A549 (cell line): Measurements from ENCODE around the gene NXT1. TPM values are rescaled to one million over a fixed set of nuclear protein-coding genes. Genes with fewer than 3 reads are reported as not detected.

Experiments used
- ATAC-seq, 2 experiments: fragments of 200-7000 bp in 1 of 2; fragments of >200 bp in 1 of 2; cut with Nextera tagmentation in 1 of 2; cut with Tn5 transposase in 1 of 2; 3 replicates each; pipeline versions ENCODE4 v1.8.0 to v1.9.1; 2018 to 2020; ENCODE audit warnings: mild to moderate bottlenecking in 1 of 2, moderate library complexity in 1 of 2
- CTCF ChIA-PET: fragments of 300-600 bp; sonication (Branson Sonifier 250); formaldehyde crosslinking; extraction: SDS; loops from one replicate; lab custom pipeline; 2021; ENCODE audit warnings: antibody characterized with exemption, inconsistent platforms; lab: Yijun Ruan, JAX
- POLR2A ChIA-PET: fragments of 350-600 bp; formaldehyde crosslinking; extraction: SDS; loops from one replicate; lab custom pipeline; 2021; ENCODE audit warnings: antibody characterized with exemption, inconsistent platforms; lab: Yijun Ruan, JAX
- DNase-seq, 2 experiments: peaks; one replicate each; pipeline versions ENCODE4 v3.0.0 to v3.0.0-alpha.2; 2011 to 2016; ENCODE audit warnings: low read depth in 1 of 2, low spot score in 1 of 2
- FAIRE-seq: peaks from 2 replicates; lab custom pipeline; 2011; peaks lifted over from hg19 to GRCh38; lab: Jason Lieb, UNC
- H3K27ac ChIP-seq, 2 experiments: fragments of >200 bp; sonication (Bioruptor Twin); formaldehyde crosslinking; 3 replicates each; pipeline ENCODE4 v1.5.1; 2016 to 2017
- H3K4me1 ChIP-seq: fragments of >200 bp; sonication (Bioruptor Twin); formaldehyde crosslinking; 3 replicates; pipeline ENCODE4 v1.6.1; 2016
- H3K4me2 ChIP-seq: fragments of >200 bp; sonication (Bioruptor Twin); formaldehyde crosslinking; 3 replicates; pipeline ENCODE4 v1.6.1; 2016
- H3K4me3 ChIP-seq: fragments of >200 bp; sonication (Bioruptor Twin); formaldehyde crosslinking; 3 replicates; pipeline ENCODE4 v1.5.1; 2016
- H3K9me3 ChIP-seq: fragments of >200 bp; sonication (Bioruptor Twin); formaldehyde crosslinking; 3 replicates; pipeline ENCODE4 v1.6.1; 2016
- BCL3 ChIP-seq: fragments of >200 bp; sonication (Bioruptor Twin); formaldehyde crosslinking; IDR thresholded peaks from 3 replicates; pipeline ENCODE4 v1.6.1; 2016
- CBX2 ChIP-seq: fragments of 200-600 bp; sonication (generic); IDR thresholded peaks from 2 replicates; pipeline ENCODE4 v1.6.1; 2016; ENCODE audit warnings: low read depth, mild to moderate bottlenecking, borderline replicate concordance
- CEBPB ChIP-seq, 2 experiments: fragments of >200 bp in 1 of 2; sonication (Bioruptor Twin) in 1 of 2; formaldehyde crosslinking in 1 of 2; IDR thresholded peaks; 2 replicates each; pipeline ENCODE4 v1.6.1; 2012 to 2016
- EHF ChIP-seq: fragments of 250-450 bp; sonication (Bioruptor Pico); IDR thresholded peaks from 2 replicates; pipeline ENCODE4 v1.5.0; 2020; ENCODE audit warnings: mild to moderate bottlenecking
- EHMT2 ChIP-seq: fragments of 200-600 bp; sonication (generic); IDR thresholded peaks from 2 replicates; pipeline ENCODE4 v1.6.1; 2016; ENCODE audit warnings: antibody characterized with exemption, low read depth, mild to moderate bottlenecking, moderate library complexity
- ELK1 ChIP-seq: fragments of 150-350 bp; IDR thresholded peaks from 2 replicates; pipeline ENCODE4 v1.6.1; 2014; ENCODE audit warnings: low read depth, mild to moderate bottlenecking, low read length
- EP300 ChIP-seq, 2 experiments: fragments of >200 bp; sonication (Bioruptor Twin); formaldehyde crosslinking; IDR thresholded peaks; 2 replicates in 1 of 2; 3 replicates in 1 of 2; pipeline ENCODE4 v1.6.1; 2016 to 2017
- ESRRA ChIP-seq: fragments of 150-350 bp; IDR thresholded peaks from 2 replicates; pipeline ENCODE4 v1.6.1; 2014; ENCODE audit warnings: mild to moderate bottlenecking, low read length, borderline replicate concordance
- HOXB13 ChIP-seq: fragments of 250-450 bp; sonication (Bioruptor Pico); IDR thresholded peaks from 2 replicates; pipeline ENCODE4 v1.5.0; 2020; ENCODE audit warnings: low read depth, mild to moderate bottlenecking, moderate library complexity
- KDM1A ChIP-seq: fragments of 200-600 bp; sonication (generic); IDR thresholded peaks from 2 replicates; pipeline ENCODE4 v1.6.1; 2016; ENCODE audit warnings: low read depth, mild to moderate bottlenecking
- KDM5A ChIP-seq: fragments of 200-600 bp; sonication (generic); IDR thresholded peaks from 2 replicates; pipeline ENCODE4 v1.6.1; 2016; ENCODE audit warnings: antibody characterized with exemption, mild to moderate bottlenecking
- MAFK ChIP-seq: fragments of 450-650 bp; IDR thresholded peaks from 2 replicates; pipeline ENCODE4 v1.6.1; 2014; ENCODE audit not compliant: partially characterized antibody
- MAZ ChIP-seq: fragments of 150-350 bp; IDR thresholded peaks from 2 replicates; pipeline ENCODE4 v1.6.1; 2014; ENCODE audit warnings: antibody characterized with exemption, low read depth, low read length, borderline replicate concordance
- MYC ChIP-seq: IDR thresholded peaks from 2 replicates; pipeline ENCODE4 v1.6.1; 2012; ENCODE audit warnings: mild to moderate bottlenecking, inconsistent platforms, low read length, improper control_type of control experiment, borderline replicate concordance
- NFE2L2 ChIP-seq: fragments of 150-350 bp; conservative IDR thresholded peaks from 2 replicates; pipeline ENCODE4 v1.6.1; 2014; ENCODE audit warnings: low read length
- POLR2A ChIP-seq: IDR thresholded peaks from 2 replicates; pipeline ENCODE4 v1.6.1; 2012; ENCODE audit warnings: mild to moderate bottlenecking, low read length
- RARB ChIP-seq: fragments of 250-450 bp; sonication (Bioruptor Pico); IDR thresholded peaks from 2 replicates; pipeline ENCODE4 v1.8.0; 2021; ENCODE audit warnings: mild to moderate bottlenecking, moderate library complexity
- RFX5 ChIP-seq: fragments of 450-650 bp; IDR thresholded peaks from 2 replicates; pipeline ENCODE4 v1.7.1; 2014; ENCODE audit warnings: antibody characterized with exemption, mild to moderate bottlenecking, moderate library complexity
- SREBF2 ChIP-seq: fragments of 450-650 bp; IDR thresholded peaks from 2 replicates; pipeline ENCODE4 v1.6.1; 2014; ENCODE audit warnings: mild to moderate bottlenecking, moderate library complexity
- TFCP2L1 ChIP-seq: fragments of 250-450 bp; sonication (Bioruptor Pico); IDR thresholded peaks from 2 replicates; pipeline ENCODE4 v1.5.0; 2021; ENCODE audit warnings: mild to moderate bottlenecking
- WGBS: methylation state at CpG from one replicate; pipeline ENCODE4 v1.1.6; 2017; ENCODE audit errors: missing lambda C conversion rate; 5-methylcytosine and 5-hydroxymethylcytosine counted together
- polyA plus RNA-seq, 4 experiments: library from polyadenylated mRNA; depleted of rRNA in 3 of 4; stranded (reverse); fragments of >200 nt; fragmentation: RNase III in 1 of 4; extraction: RNeasy Plus Mini Kit Qiagen cat#74134 plus additional on column Dnase treatment in 1 of 4; gene quantifications; 2 replicates in 3 of 4; 3 replicates in 1 of 4; pipeline ENCODE4 v1.2.3, GENCODE V29; 2011 to 2017
- TF ChIP-seq, protein P1 (sequence below): fragments of 250-450 bp; sonication (Bioruptor Pico); IDR thresholded peaks from 2 replicates; pipeline ENCODE4 v1.5.0; 2020; ENCODE audit warnings: low read depth, mild to moderate bottlenecking, moderate library complexity
- TF ChIP-seq, protein P2 (sequence below): fragments of 200-600 bp; sonication (generic); IDR thresholded peaks from 2 replicates; pipeline ENCODE4 v1.6.1; 2016; ENCODE audit warnings: antibody characterized with exemption, mild to moderate bottlenecking, moderate library complexity
- TF ChIP-seq, protein P3 (sequence below): IDR thresholded peaks from 2 replicates; pipeline ENCODE4 v1.6.1; 2012
- TF ChIP-seq, protein P4 (sequence below): IDR thresholded peaks from 2 replicates; pipeline ENCODE4 v1.6.1; 2012; ENCODE audit warnings: low read depth, borderline replicate concordance

Gene NXT1
- polyA plus RNA-seq, 2 of the 4 experiments (the other 2 are of a cell fraction), result 45.1 to 71.8 TPM

GRCh38 chr20:23396950-23397627 is 46.5 kb downstream of the NXT1 start:
- no peak for TF ChIP-seq EHF (CRISPR knock-in tag)
- no peak for TF ChIP-seq EP300 (IDR thresholded peaks at IDR 0.05)
- TF ChIP-seq ELK1, result no peak
- TF ChIP-seq MYC, result no peak
- TF ChIP-seq POLR2A, result no peak
- no peak for TF ChIP-seq RARB (CRISPR knock-in tag)
- no peak for TF ChIP-seq CEBPB (IDR thresholded peaks at IDR 0.05)
- TF ChIP-seq BCL3, result no peak
- TF ChIP-seq MAFK, result no peak
- no peak for TF ChIP-seq NFE2L2
- TF ChIP-seq, protein P1, sequence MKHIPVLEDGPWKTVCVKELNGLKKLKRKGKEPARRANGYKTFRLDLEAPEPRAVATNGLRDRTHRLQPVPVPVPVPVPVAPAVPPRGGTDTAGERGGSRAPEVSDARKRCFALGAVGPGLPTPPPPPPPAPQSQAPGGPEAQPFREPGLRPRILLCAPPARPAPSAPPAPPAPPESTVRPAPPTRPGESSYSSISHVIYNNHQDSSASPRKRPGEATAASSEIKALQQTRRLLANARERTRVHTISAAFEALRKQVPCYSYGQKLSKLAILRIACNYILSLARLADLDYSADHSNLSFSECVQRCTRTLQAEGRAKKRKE, result no peak
- TF ChIP-seq KDM5A, result no peak
- TF ChIP-seq, protein P2, sequence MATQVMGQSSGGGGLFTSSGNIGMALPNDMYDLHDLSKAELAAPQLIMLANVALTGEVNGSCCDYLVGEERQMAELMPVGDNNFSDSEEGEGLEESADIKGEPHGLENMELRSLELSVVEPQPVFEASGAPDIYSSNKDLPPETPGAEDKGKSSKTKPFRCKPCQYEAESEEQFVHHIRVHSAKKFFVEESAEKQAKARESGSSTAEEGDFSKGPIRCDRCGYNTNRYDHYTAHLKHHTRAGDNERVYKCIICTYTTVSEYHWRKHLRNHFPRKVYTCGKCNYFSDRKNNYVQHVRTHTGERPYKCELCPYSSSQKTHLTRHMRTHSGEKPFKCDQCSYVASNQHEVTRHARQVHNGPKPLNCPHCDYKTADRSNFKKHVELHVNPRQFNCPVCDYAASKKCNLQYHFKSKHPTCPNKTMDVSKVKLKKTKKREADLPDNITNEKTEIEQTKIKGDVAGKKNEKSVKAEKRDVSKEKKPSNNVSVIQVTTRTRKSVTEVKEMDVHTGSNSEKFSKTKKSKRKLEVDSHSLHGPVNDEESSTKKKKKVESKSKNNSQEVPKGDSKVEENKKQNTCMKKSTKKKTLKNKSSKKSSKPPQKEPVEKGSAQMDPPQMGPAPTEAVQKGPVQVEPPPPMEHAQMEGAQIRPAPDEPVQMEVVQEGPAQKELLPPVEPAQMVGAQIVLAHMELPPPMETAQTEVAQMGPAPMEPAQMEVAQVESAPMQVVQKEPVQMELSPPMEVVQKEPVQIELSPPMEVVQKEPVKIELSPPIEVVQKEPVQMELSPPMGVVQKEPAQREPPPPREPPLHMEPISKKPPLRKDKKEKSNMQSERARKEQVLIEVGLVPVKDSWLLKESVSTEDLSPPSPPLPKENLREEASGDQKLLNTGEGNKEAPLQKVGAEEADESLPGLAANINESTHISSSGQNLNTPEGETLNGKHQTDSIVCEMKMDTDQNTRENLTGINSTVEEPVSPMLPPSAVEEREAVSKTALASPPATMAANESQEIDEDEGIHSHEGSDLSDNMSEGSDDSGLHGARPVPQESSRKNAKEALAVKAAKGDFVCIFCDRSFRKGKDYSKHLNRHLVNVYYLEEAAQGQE, result no peak
- no peak for TF ChIP-seq EHMT2
- TF ChIP-seq SREBF2, result no peak
- no peak for TF ChIP-seq RFX5
- TF ChIP-seq TFCP2L1 (CRISPR knock-in tag), result no peak
- TF ChIP-seq KDM1A, result no peak
- TF ChIP-seq, protein P3, sequence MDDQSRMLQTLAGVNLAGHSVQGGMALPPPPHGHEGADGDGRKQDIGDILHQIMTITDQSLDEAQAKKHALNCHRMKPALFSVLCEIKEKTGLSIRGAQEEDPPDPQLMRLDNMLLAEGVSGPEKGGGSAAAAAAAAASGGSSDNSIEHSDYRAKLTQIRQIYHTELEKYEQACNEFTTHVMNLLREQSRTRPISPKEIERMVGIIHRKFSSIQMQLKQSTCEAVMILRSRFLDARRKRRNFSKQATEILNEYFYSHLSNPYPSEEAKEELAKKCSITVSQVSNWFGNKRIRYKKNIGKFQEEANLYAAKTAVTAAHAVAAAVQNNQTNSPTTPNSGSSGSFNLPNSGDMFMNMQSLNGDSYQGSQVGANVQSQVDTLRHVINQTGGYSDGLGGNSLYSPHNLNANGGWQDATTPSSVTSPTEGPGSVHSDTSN, result no peak
- Histone ChIP-seq H3K4me3 (no peak overlapping the region), H3K9me3 (no peaks in the 10 kb centered on the region), H3K4me2 (no peak overlapping the region), H3K4me1 (no peaks in the 10 kb centered on the region), H3K27ac (no peak overlapping the region)
- CTCF ChIA-PET, result interaction anchor here (1.0 to 1.2 kb wide), 3 partner anchors 11 to 26 kb away, joined by 3 to 4 read pairs (median 3); no protein-coding TSS in a partner anchor
- 82% methylated on average over 6 of the region's 6 CpGs for WGBS
- ATAC-seq (no peak), DNase-seq (no peak), FAIRE-seq (no peak)
- POLR2A ChIA-PET, result no interaction called here

DNA sequence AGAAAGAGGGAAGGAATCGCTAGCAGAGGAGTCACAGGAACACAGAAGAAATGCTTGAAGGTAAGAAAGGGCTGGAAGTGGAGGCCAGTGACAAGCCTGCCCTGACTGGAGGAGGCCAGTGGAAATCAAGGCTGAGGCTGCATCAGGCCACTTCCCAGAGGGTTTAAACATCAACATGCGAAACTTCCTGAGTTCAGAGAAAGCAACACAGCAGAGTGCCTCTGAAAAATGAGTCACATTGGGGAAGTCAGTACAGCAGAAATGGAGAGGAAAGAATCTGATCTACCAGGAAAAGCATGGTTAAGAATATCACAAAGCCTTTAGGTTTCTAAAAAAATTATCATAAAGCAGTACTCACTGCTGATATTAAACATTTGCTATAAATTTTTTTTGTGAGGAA is 47.4 kb downstream of the NXT1 start:
- Histone ChIP-seq H3K4me3 (no peak overlapping the region), H3K4me2 (no peak overlapping the region), H3K27ac (no peak overlapping the region), H3K9me3 (no peaks in the 10 kb centered on the region), H3K4me1 (no peaks in the 10 kb centered on the region)
- CTCF ChIA-PET, result interaction anchor here (1.1 kb wide), 1 partner anchor 21 kb away, joined by 3 read pairs; no protein-coding TSS in a partner anchor
- no peak for FAIRE-seq
- ATAC-seq, result no peak
- WGBS, result 97% methylated on average over 2 of the region's 2 CpGs
- DNase-seq, result no peak
- POLR2A ChIA-PET, result no interaction called here
- TF ChIP-seq EP300 (IDR thresholded peaks at IDR 0.05), result no peak
- TF ChIP-seq BCL3, result no peak
- TF ChIP-seq ESRRA, result no peak
- TF ChIP-seq, protein P4, sequence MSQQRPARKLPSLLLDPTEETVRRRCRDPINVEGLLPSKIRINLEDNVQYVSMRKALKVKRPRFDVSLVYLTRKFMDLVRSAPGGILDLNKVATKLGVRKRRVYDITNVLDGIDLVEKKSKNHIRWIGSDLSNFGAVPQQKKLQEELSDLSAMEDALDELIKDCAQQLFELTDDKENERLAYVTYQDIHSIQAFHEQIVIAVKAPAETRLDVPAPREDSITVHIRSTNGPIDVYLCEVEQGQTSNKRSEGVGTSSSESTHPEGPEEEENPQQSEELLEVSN, result no peak
- no peak for TF ChIP-seq MYC
- TF ChIP-seq CEBPB (IDR thresholded peaks at IDR 0.05), result no peak
- no peak for TF ChIP-seq CBX2
- TF ChIP-seq, protein P3, result no peak
- no peak for TF ChIP-seq HOXB13 (CRISPR knock-in tag)
- TF ChIP-seq EHF (CRISPR knock-in tag), result no peak
- no peak for TF ChIP-seq MAZ
